ENCODE results near the gene NIBAN1. TPM values are rescaled to one million over a fixed set of nuclear protein-coding genes. Genes with fewer than 3 reads are reported as not detected.

NIBAN1 gene
- total and polyA plus RNA-seq, 2 experiments from 2014 or later, result 6.9 to 11.1 TPM

GRCh38 chr1:185016880-185017279, 42.6 kb upstream of the NIBAN1 start:
- Histone ChIP-seq H4K20me1 (ENCODE audit: insufficient read depth, poor library complexity, severe bottlenecking) (no peaks in the 10 kb centered on the region), H2AFZ (no peak overlapping the region), H3K27me3 (no peaks in the 10 kb centered on the region), H3K79me2 (no peaks in the 10 kb centered on the region), H3K9me2 (replicated peaks; ENCODE audit: insufficient read depth) (no peaks in the 10 kb centered on the region), H3K36me3 (replicated peaks; ENCODE audit: insufficient read depth, low read depth) (no peaks in the 10 kb centered on the region), H3K4me1 (ENCODE audit: insufficient read depth) (peaks cover 9% of the 10 kb centered on the region), H3K9me3 (ENCODE audit: low read depth) (no peaks in the 10 kb centered on the region), H3K4me3 (no peak overlapping the region), H3K4me2 (no peak overlapping the region), H3K27ac (peak overlapping the region; percentile 68)
- DNase-seq (ENCODE audit: low spot score), result no peak
- 82% methylated on average over 2 of the region's 2 CpGs for WGBS (ENCODE audit: low lambda C conversion rate, missing lambda C conversion rate)
- TF ChIP-seq EZH2 (IDR thresholded peaks at IDR 0.05; ENCODE audit: borderline replicate concordance) (no peak), CTCF (IDR thresholded peaks at IDR 0.05; ENCODE audit: poor library complexity) (no peak), EZH2phosphoT487 (IDR thresholded peaks at IDR 0.05; ENCODE audit: low read depth, severe bottlenecking, unreplicated experiment) (no peak)

DNA sequence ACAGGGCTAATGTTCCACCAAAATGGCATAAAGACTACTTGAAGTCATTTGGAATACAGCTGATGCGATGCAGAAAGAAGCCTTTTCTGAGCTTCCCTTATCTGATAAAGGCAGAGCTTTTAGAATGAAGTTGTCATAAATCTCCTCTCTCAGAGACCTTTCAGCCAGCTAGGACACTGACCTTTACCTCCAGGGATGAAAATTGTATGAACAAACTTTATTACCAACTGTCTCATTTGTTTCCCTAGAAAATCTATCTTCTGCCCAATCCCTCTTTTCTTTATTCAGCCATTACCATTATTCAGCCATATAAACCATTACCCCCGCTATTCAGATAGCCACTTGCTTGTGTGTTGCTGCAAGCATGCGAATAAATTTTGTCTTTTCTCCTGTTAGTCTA, 41.3 kb upstream of the NIBAN1 start:
- TF ChIP-seq CTCF (IDR thresholded peaks at IDR 0.05; ENCODE audit: poor library complexity) (no peak), EZH2 (IDR thresholded peaks at IDR 0.05; ENCODE audit: borderline replicate concordance) (no peak), EZH2phosphoT487 (IDR thresholded peaks at IDR 0.05; ENCODE audit: low read depth, severe bottlenecking, unreplicated experiment) (no peak)

DNA sequence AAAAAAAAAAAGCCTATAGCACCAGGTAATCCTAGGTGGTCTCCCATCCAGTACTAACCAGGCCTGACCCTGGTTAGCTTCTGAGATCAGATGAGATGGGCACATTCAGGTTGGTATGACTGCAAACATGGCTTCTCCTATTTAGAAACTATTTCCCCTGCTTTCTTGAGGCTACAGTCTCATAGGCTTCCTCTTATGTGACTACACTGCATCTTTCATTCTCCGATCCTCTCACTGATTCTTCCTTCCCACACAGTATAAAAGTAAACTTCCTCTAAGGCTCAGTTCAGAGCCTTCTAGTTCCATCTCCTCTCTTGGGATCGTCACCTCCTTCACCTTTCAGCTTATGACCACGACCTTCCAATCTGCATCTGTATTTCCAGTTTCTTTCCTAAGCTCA, 40.6 kb upstream of the NIBAN1 start:
- TF ChIP-seq EZH2 (IDR thresholded peaks at IDR 0.05; ENCODE audit: borderline replicate concordance), result no peak
- no peak for TF ChIP-seq EZH2phosphoT487 (IDR thresholded peaks at IDR 0.05; ENCODE audit: low read depth, severe bottlenecking, unreplicated experiment)
- TF ChIP-seq CTCF (IDR thresholded peaks at IDR 0.05; ENCODE audit: poor library complexity), result no peak
- H3K4me1 ChIP-seq (ENCODE audit: insufficient read depth), result peaks cover 9% of the 10 kb centered on the region
- WGBS (ENCODE audit: low lambda C conversion rate, missing lambda C conversion rate), result 79% methylated on average over 3 of the region's 3 CpGs
- H3K27ac ChIP-seq, result no peak overlapping the region
- no peak overlapping the region for H3K4me2 ChIP-seq
- H3K79me2 ChIP-seq, result no peaks in the 10 kb centered on the region
- no peak for DNase-seq (ENCODE audit: low spot score)
- H3K4me3 ChIP-seq, result no peak overlapping the region
- H4K20me1 ChIP-seq (ENCODE audit: insufficient read depth, poor library complexity, severe bottlenecking), result no peaks in the 10 kb centered on the region
- no peaks in the 10 kb centered on the region for H3K27me3 ChIP-seq
- H2AFZ ChIP-seq, result no peak overlapping the region
- no peaks in the 10 kb centered on the region for H3K9me3 ChIP-seq (ENCODE audit: low read depth)
- H3K36me3 ChIP-seq (replicated peaks; ENCODE audit: insufficient read depth, low read depth), result no peaks in the 10 kb centered on the region
- H3K9me2 ChIP-seq (replicated peaks; ENCODE audit: insufficient read depth), result no peaks in the 10 kb centered on the region

More for the DNA sequence above, 41.3 kb upstream of the NIBAN1 start:
- no peaks in the 10 kb centered on the region for H4K20me1 ChIP-seq (ENCODE audit: insufficient read depth, poor library complexity, severe bottlenecking)
- H3K36me3 ChIP-seq (replicated peaks; ENCODE audit: insufficient read depth, low read depth), result no peaks in the 10 kb centered on the region
- peak overlapping the region; percentile 50 for H3K27ac ChIP-seq
- no peak overlapping the region for H3K4me3 ChIP-seq
- H3K9me3 ChIP-seq (ENCODE audit: low read depth), result no peaks in the 10 kb centered on the region
- H3K9me2 ChIP-seq (replicated peaks; ENCODE audit: insufficient read depth), result no peaks in the 10 kb centered on the region
- DNase-seq (ENCODE audit: low spot score), result no peak
- H3K79me2 ChIP-seq, result no peaks in the 10 kb centered on the region
- peaks cover 9% of the 10 kb centered on the region for H3K4me1 ChIP-seq (ENCODE audit: insufficient read depth)
- no peak overlapping the region for H2AFZ ChIP-seq
- no peaks in the 10 kb centered on the region for H3K27me3 ChIP-seq
- H3K4me2 ChIP-seq, result peak overlapping the region; percentile 25
- WGBS (ENCODE audit: low lambda C conversion rate, missing lambda C conversion rate), result 60% methylated on average over 3 of the region's 3 CpGs

DNA sequence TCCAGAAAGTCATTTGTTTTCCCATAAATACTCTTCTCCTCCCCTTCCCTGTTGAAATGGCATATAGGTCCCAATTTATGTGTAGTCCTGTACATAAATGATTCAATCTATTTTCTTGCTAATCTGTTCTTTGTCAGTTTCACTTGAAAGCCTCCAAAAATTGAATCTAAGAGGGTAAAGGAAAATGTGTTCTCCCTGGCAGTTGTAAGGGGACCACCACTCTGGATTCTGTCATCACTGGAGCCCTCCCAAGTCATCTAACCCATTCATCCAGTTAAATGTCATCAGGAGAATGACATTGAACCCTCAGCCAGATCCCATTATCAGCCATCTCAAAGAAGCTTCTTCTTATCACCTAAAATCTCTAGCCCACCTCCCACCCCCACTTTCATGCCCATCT, 36.1 kb upstream of the NIBAN1 start:
- Histone ChIP-seq H3K79me2 (no peaks in the 10 kb centered on the region), H4K20me1 (ENCODE audit: insufficient read depth, poor library complexity, severe bottlenecking) (no peaks in the 10 kb centered on the region), H3K9me3 (ENCODE audit: low read depth) (no peaks in the 10 kb centered on the region), H3K27me3 (no peaks in the 10 kb centered on the region), H3K27ac (no peak overlapping the region), H3K36me3 (replicated peaks; ENCODE audit: insufficient read depth, low read depth) (no peaks in the 10 kb centered on the region), H3K4me2 (no peak overlapping the region), H2AFZ (no peak overlapping the region), H3K9me2 (replicated peaks; ENCODE audit: insufficient read depth) (no peaks in the 10 kb centered on the region), H3K4me3 (no peak overlapping the region), H3K4me1 (ENCODE audit: insufficient read depth) (peaks cover 3% of the 10 kb centered on the region)
- no peak for DNase-seq (ENCODE audit: low spot score)
- TF ChIP-seq EZH2phosphoT487 (IDR thresholded peaks at IDR 0.05; ENCODE audit: low read depth, severe bottlenecking, unreplicated experiment) (no peak), EZH2 (IDR thresholded peaks at IDR 0.05; ENCODE audit: borderline replicate concordance) (no peak), CTCF (IDR thresholded peaks at IDR 0.05; ENCODE audit: poor library complexity) (no peak)
